Measurements from ENCODE around the gene FMN1. TPM values are rescaled to one million over a fixed set of nuclear protein-coding genes. Genes with fewer than 3 reads are reported as not detected.

The FMN1 gene
- total and polyA plus RNA-seq, 10 of the 15 experiments (the other 5 are each of a cell fraction or from before 2014, with no cell fraction given), result 0.05 to 0.16 (median 0.08) TPM; not detected in 4

DNA sequence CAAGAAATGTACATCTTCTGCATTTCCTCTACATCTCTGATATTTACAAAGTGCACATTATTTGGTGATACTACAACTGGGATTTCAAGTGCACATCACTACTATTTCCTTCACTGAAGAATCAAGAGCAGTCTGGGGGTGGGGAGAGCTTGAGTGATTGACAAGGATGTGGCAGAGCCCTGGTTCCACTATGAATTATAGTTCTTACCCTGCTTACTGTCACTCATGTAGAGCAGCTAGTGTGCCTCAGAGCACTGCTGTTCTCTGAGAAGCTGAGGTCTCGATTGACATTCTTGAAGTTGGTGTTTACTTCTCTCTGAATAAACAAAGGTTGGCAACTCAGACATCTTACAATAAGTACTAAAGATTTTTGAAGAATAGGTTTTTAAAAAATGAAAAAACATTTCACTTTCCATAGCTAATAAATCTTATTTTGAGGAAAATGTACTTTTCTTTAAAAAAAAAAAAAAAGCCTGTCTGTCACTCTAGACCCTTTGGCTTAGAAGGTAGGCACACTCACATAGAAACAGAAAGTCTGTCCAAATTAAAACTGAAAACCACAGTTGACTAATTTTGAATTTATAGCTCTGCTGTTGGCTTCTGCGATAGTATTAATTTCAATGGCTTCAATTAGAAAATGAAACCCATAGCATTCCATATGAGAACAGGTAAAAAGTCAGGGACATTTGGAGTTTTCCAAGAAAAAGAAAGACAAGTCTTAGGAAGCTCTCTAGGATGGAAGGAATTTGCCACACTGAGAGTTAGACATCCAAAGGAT, 471.2 kb downstream of the FMN1 start (continued):
- TF ChIP-seq ZBED1 (IDR thresholded peaks at IDR 0.05; ENCODE audit: borderline replicate concordance), result no peak
- TF ChIP-seq MLLT1 (IDR thresholded peaks at IDR 0.05), result no peak
- TF ChIP-seq MTA2 (IDR thresholded peaks at IDR 0.05; ENCODE audit: low read depth), result peak; percentile 42; the same call in 1 of the 2 replicates
- TF ChIP-seq HDAC2 (IDR thresholded peaks at IDR 0.05), result no peak
- TF ChIP-seq PAX5 (IDR thresholded peaks at IDR 0.05; ENCODE audit: borderline replicate concordance, low read depth, low read length), result no peak
- TF ChIP-seq, protein P1, sequence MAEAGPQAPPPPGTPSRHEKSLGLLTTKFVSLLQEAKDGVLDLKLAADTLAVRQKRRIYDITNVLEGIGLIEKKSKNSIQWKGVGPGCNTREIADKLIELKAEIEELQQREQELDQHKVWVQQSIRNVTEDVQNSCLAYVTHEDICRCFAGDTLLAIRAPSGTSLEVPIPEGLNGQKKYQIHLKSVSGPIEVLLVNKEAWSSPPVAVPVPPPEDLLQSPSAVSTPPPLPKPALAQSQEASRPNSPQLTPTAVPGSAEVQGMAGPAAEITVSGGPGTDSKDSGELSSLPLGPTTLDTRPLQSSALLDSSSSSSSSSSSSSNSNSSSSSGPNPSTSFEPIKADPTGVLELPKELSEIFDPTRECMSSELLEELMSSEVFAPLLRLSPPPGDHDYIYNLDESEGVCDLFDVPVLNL (IDR thresholded peaks at IDR 0.05; ENCODE audit: low read depth, low read length), result no peak
- TF ChIP-seq PBX3 (IDR thresholded peaks at IDR 0.05; ENCODE audit: insufficient replicate concordance, low read depth, low read length), result peak; percentile 69
- no peak for TF ChIP-seq STAT1 (conservative IDR thresholded peaks at IDR 0.05)
- no peak for TF ChIP-seq ZZZ3 (IDR thresholded peaks at IDR 0.05; ENCODE audit: control insufficient read depth, insufficient read length, low read depth)
- TF ChIP-seq, protein P2, sequence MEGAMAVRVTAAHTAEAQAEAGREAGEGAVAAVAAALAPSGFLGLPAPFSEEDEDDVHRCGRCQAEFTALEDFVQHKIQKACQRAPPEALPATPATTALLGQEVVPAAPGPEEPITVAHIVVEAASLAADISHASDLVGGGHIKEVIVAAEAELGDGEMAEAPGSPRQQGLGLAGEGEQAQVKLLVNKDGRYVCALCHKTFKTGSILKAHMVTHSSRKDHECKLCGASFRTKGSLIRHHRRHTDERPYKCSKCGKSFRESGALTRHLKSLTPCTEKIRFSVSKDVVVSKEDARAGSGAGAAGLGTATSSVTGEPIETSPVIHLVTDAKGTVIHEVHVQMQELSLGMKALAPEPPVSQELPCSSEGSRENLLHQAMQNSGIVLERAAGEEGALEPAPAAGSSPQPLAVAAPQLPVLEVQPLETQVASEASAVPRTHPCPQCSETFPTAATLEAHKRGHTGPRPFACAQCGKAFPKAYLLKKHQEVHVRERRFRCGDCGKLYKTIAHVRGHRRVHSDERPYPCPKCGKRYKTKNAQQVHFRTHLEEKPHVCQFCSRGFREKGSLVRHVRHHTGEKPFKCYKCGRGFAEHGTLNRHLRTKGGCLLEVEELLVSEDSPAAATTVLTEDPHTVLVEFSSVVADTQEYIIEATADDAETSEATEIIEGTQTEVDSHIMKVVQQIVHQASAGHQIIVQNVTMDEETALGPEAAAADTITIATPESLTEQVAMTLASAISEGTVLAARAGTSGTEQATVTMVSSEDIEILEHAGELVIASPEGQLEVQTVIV (IDR thresholded peaks at IDR 0.05; ENCODE audit: borderline replicate concordance, partially characterized antibody), result no peak
- TF ChIP-seq IKZF2 (IDR thresholded peaks at IDR 0.05), result peak; percentile 59 to 67; a peak in 3 of 4 replicates
- TF ChIP-seq EP300 (IDR thresholded peaks at IDR 0.05; ENCODE audit: borderline replicate concordance in 1 of 2, control insufficient read depth in 1 of 2, low read depth in 2 of 2, low read length in 2 of 2), result 0 out of 4 replicates have a peak, but pooled peaks of 1 of the 2 experiments have one; percentile 8
- TF ChIP-seq ATF2 (IDR thresholded peaks at IDR 0.05; ENCODE audit: low read length), result no peak
- no peak for TF ChIP-seq HDAC6 (IDR thresholded peaks at IDR 0.05; ENCODE audit: unreplicated experiment)
- no peak for TF ChIP-seq LARP7 (IDR thresholded peaks at IDR 0.05)
- no peak for TF ChIP-seq CBX5 (IDR thresholded peaks at IDR 0.05; ENCODE audit: low read depth)
- no peak for TF ChIP-seq EZH2 (IDR thresholded peaks at IDR 0.05; ENCODE audit: borderline replicate concordance, control insufficient read depth, low read depth, low read length)
- TF ChIP-seq MTA3 (IDR thresholded peaks at IDR 0.05; ENCODE audit: borderline replicate concordance, low read length), result no peak
- TF ChIP-seq ASH2L (IDR thresholded peaks at IDR 0.05; ENCODE audit: borderline replicate concordance, low read depth), result no peak

Data from GM12878 (cell line).